Measurements from ENCODE around the gene ZNF836.
"Not testable (repeated sequence)": the region's sequence is repeated elsewhere in the genome, so short reads cannot be mapped to it uniquely, and the experiment has no call there.

ZNF836 gene

GRCh38 chr19:52211926-52212571, 40.6 kb upstream of the ZNF836 start:
- Histone ChIP-seq H3K27me3 (ENCODE audit: insufficient read depth, insufficient read length) (no peaks in the 10 kb centered on the region), H3K36me3 (ENCODE audit: insufficient read depth, insufficient read length, low read length) (peaks cover 91% of the 10 kb centered on the region), H3K4me1 (ENCODE audit: insufficient read depth, insufficient read length) (no peaks in the 10 kb centered on the region), H3K4me3 (ENCODE audit: insufficient read length, low read depth) (no peak overlapping the region), H3K9me3 (ENCODE audit: insufficient read depth, low read length) (no peaks in the 10 kb centered on the region), H3K9ac (ENCODE audit: insufficient read length, low read depth) (no peak overlapping the region)
- DNase-seq (ENCODE audit: low read depth, low spot score) = no peak
- no peak for TF ChIP-seq SUZ12 (IDR thresholded peaks at IDR 0.05; ENCODE audit: extremely low read depth, insufficient read depth, insufficient read length)
- no peak for TF ChIP-seq ZNF274 (IDR thresholded peaks at IDR 0.05; ENCODE audit: low read depth, low read length)

DNA sequence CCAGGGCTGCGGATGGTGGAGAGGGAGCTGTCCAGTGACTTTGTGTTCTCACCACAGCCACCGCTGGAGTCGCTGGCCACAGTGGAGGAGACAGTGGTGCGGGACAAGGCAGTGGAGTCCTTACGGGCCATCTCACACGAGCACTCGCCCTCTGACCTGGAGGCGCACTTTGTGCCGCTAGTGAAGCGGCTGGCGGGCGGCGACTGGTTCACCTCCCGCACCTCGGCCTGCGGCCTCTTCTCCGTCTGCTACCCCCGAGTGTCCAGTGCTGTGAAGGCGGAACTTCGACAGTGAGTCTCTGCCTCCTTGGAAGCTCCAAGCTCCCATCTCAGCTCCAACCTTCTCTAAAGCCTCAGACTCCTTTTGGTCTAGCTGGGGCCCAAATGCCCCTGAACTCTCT, 39.8 kb upstream of the ZNF836 start:
- Histone ChIP-seq H3K4me3 (ENCODE audit: insufficient read length, low read depth) (no peak overlapping the region), H3K4me1 (ENCODE audit: insufficient read depth, insufficient read length) (no peaks in the 10 kb centered on the region), H3K9me3 (ENCODE audit: insufficient read depth, low read length) (no peaks in the 10 kb centered on the region), H3K27me3 (ENCODE audit: insufficient read depth, insufficient read length) (no peaks in the 10 kb centered on the region), H3K36me3 (ENCODE audit: insufficient read depth, insufficient read length, low read length) (peaks cover 92% of the 10 kb centered on the region), H3K9ac (ENCODE audit: insufficient read length, low read depth) (no peak overlapping the region)
- no peak for DNase-seq (ENCODE audit: low read depth, low spot score)
- TF ChIP-seq ZNF274 (IDR thresholded peaks at IDR 0.05; ENCODE audit: low read depth, low read length) = no peak
- no peak for TF ChIP-seq YY1 (IDR thresholded peaks at IDR 0.05; ENCODE audit: insufficient read depth, insufficient read length)
- TF ChIP-seq SUZ12 (IDR thresholded peaks at IDR 0.05; ENCODE audit: extremely low read depth, insufficient read depth, insufficient read length) = no peak

GRCh38 chr19:52206481-52206880, 35.1 kb upstream of the ZNF836 start:
- no peaks in the 10 kb centered on the region for H3K4me1 ChIP-seq (ENCODE audit: insufficient read depth, insufficient read length)
- H3K36me3 ChIP-seq (ENCODE audit: insufficient read depth, insufficient read length, low read length) = peaks cover 93% of the 10 kb centered on the region
- no peaks in the 10 kb centered on the region for H3K9me3 ChIP-seq (ENCODE audit: insufficient read depth, low read length)
- TF ChIP-seq SUZ12 (IDR thresholded peaks at IDR 0.05; ENCODE audit: extremely low read depth, insufficient read depth, insufficient read length) (no peak), YY1 (IDR thresholded peaks at IDR 0.05; ENCODE audit: insufficient read depth, insufficient read length) (no peak), ZNF274 (IDR thresholded peaks at IDR 0.05; ENCODE audit: low read depth, low read length) (no peak)
- no peak for DNase-seq (ENCODE audit: low read depth, low spot score)
- no peaks in the 10 kb centered on the region for H3K27me3 ChIP-seq (ENCODE audit: insufficient read depth, insufficient read length)
- no peak overlapping the region for H3K9ac ChIP-seq (ENCODE audit: insufficient read length, low read depth)
- H3K4me3 ChIP-seq (ENCODE audit: insufficient read length, low read depth) = no peak overlapping the region

DNA sequence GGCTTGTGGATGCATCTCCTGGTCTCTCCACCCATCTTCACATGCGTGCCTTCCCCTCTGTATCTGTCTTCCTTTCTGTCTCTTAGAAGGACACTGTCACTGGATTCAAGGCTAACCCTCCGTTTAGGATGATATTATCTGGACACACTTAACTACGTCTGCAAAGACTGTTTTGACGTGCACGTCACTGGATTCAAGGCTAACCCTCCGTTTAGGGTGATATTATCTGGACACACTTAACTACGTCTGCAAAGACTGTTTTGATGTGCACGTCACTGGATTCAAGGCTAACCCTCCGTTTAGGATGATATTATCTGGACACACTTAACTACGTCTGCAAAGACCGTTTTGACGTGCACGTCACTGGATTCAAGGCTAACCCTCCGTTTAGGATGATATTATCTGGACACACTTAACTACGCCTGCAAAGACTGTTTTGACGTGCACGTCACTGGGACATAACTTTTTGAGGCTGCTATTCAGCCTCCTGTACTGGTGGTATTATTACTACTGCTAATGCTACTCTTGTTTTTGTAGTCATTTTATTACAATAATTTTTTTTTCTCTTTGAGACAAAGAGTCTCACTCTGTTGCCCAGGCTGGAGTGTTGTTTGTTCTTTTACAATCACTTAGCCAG, 29.5 kb upstream of the ZNF836 start:
- DNase-seq (ENCODE audit: low read depth, low spot score); H3K4me3 ChIP-seq (ENCODE audit: insufficient read length, low read depth); H3K9me3 ChIP-seq (ENCODE audit: insufficient read depth, low read length); H3K4me1 ChIP-seq (ENCODE audit: insufficient read depth, insufficient read length); H3K9ac ChIP-seq (ENCODE audit: insufficient read length, low read depth); H3K27me3 ChIP-seq (ENCODE audit: insufficient read depth, insufficient read length): not testable (repeated sequence)
- H3K36me3 ChIP-seq (ENCODE audit: insufficient read depth, insufficient read length, low read length) = peaks cover 90% of the 10 kb centered on the region

DNA sequence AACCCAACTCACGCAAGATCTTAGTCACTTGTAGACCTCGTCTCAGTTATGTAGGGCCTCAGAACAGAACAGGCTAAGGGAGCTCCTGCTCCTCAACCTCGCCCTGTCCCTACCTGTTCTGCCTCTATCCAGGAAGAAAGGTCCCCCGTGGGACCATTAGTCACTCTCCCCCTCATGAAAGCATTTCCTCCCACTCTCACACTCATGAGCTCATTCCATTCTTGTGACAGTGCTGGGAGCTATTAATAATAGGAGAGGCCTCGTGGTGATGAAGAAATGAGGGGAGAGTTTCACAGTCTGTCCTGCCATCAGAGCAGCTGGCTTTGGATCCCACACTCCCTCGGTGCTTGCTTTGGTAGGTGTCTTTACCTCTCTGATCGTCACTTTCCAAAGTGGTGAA, 28.6 kb upstream of the ZNF836 start:
- DNase-seq (ENCODE audit: low read depth, low spot score) = no peak
- Histone ChIP-seq H3K36me3 (ENCODE audit: insufficient read depth, insufficient read length, low read length) (peaks cover 90% of the 10 kb centered on the region), H3K9me3 (ENCODE audit: insufficient read depth, low read length) (no peaks in the 10 kb centered on the region), H3K4me1 (ENCODE audit: insufficient read depth, insufficient read length) (no peaks in the 10 kb centered on the region), H3K4me3 (ENCODE audit: insufficient read length, low read depth) (no peak overlapping the region), H3K9ac (ENCODE audit: insufficient read length, low read depth) (no peak overlapping the region), H3K27me3 (ENCODE audit: insufficient read depth, insufficient read length) (no peaks in the 10 kb centered on the region)
- TF ChIP-seq SUZ12 (IDR thresholded peaks at IDR 0.05; ENCODE audit: extremely low read depth, insufficient read depth, insufficient read length) = no peak
- no peak for TF ChIP-seq YY1 (IDR thresholded peaks at IDR 0.05; ENCODE audit: insufficient read depth, insufficient read length)
- TF ChIP-seq ZNF274 (IDR thresholded peaks at IDR 0.05; ENCODE audit: low read depth, low read length) = no peak

DNA sequence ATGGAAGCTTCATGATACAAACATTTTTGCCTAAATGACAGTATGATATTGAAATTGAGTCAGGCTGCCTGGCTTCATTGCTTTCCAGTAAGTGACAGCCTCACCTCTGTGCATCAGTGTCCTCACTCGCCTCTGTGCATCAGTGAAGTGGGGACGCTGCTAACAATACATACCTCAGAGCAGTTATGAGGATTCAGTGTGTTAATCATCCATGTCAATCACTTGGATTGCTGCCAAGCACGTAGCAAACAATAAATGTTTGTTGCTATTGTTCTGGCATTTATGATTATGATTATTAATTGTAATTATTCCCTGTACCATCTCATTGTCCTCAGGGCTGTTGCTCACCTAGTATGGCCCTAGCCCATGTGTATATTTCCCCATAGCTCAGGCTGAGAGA, 27.3 kb upstream of the ZNF836 start:
- Histone ChIP-seq H3K9ac (ENCODE audit: insufficient read length, low read depth) (no peak overlapping the region), H3K4me3 (ENCODE audit: insufficient read length, low read depth) (no peak overlapping the region), H3K9me3 (ENCODE audit: insufficient read depth, low read length) (no peaks in the 10 kb centered on the region), H3K27me3 (ENCODE audit: insufficient read depth, insufficient read length) (no peaks in the 10 kb centered on the region), H3K36me3 (ENCODE audit: insufficient read depth, insufficient read length, low read length) (peaks cover 90% of the 10 kb centered on the region), H3K4me1 (ENCODE audit: insufficient read depth, insufficient read length) (no peaks in the 10 kb centered on the region)
- DNase-seq (ENCODE audit: low read depth, low spot score) = no peak
- no peak for TF ChIP-seq ZNF274 (IDR thresholded peaks at IDR 0.05; ENCODE audit: low read depth, low read length)
- no peak for TF ChIP-seq SUZ12 (IDR thresholded peaks at IDR 0.05; ENCODE audit: extremely low read depth, insufficient read depth, insufficient read length)
- no peak for TF ChIP-seq YY1 (IDR thresholded peaks at IDR 0.05; ENCODE audit: insufficient read depth, insufficient read length)

GRCh38 chr19:52197964-52198363, 26.5 kb upstream of the ZNF836 start:
- Histone ChIP-seq H3K9ac (ENCODE audit: insufficient read length, low read depth) (no peak overlapping the region), H3K27me3 (ENCODE audit: insufficient read depth, insufficient read length) (no peaks in the 10 kb centered on the region), H3K4me1 (ENCODE audit: insufficient read depth, insufficient read length) (no peaks in the 10 kb centered on the region), H3K36me3 (ENCODE audit: insufficient read depth, insufficient read length, low read length) (peaks cover 87% of the 10 kb centered on the region), H3K9me3 (ENCODE audit: insufficient read depth, low read length) (no peaks in the 10 kb centered on the region), H3K4me3 (ENCODE audit: insufficient read length, low read depth) (no peak overlapping the region)
- DNase-seq (ENCODE audit: low read depth, low spot score) = no peak
- TF ChIP-seq ZNF274 (IDR thresholded peaks at IDR 0.05; ENCODE audit: low read depth, low read length) = no peak
- TF ChIP-seq SUZ12 (IDR thresholded peaks at IDR 0.05; ENCODE audit: extremely low read depth, insufficient read depth, insufficient read length) = no peak
- no peak for TF ChIP-seq YY1 (IDR thresholded peaks at IDR 0.05; ENCODE audit: insufficient read depth, insufficient read length)

Data from NT2/D1 (cell line).